HG02678 (cell line): ENCODE results near the gene OSBP2.
"Not testable (repeated sequence)": the region's sequence is repeated elsewhere in the genome, so short reads cannot be mapped to it uniquely, and the experiment has no call there.

Experiments used
- ATAC-seq: cut with Tn5 transposase; IDR thresholded peaks from one replicate; pipeline ENCODE4 v1.9.1; 2021; ENCODE audit warnings: mild to moderate bottlenecking, moderate library complexity; ENCODE audit not compliant: unreplicated experiment

The OSBP2 gene

GRCh38 chr22:30754521-30754920 is 59.8 kb downstream of the OSBP2 start:
- no peak for ATAC-seq

GRCh38 chr22:30754971-30755758 is 60.5 kb downstream of the OSBP2 start:
- ATAC-seq, result no peak

DNA sequence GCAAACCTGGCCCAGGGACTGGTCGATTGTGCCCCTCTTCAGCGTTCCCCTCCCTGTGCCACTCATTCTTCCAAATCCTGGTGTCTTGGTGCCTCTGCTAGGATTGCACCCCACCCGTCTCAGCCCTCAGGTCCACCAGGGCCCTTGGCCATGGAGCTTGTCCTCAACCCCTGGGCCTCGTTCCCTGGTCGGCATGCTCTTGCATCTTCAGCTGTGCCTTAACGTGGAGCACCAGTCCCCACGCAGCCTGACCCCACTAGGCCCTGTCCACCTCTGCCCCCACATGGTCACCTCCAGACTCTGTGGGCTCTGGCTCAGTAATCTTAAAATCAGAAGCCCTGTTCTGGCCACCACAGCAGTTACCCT is 61.1 kb downstream of the OSBP2 start:
- no peak for ATAC-seq

GRCh38 chr22:30763815-30764673 is 69.4 kb downstream of the OSBP2 start:
- no peak for ATAC-seq

DNA sequence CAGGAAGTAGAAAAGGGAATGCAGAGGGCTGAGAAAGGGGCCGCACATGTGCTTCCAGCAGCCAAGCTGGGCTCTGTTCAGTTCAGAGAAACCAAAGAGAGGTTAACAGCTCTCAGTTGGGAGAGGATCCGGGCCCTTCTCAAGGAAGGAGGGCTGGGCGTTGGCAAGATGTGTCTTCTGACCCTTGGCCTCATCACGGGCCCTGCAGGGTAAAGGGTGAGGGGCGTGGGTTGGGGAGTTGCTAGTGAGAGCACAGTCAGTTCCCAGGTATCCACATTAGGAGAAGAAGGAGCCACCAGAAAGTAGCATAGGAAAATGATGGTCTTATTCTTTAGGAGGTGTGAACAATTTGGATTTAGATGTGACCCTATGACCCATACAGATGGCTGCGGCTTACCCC is 73.0 kb downstream of the OSBP2 start:
- no peak for ATAC-seq

DNA sequence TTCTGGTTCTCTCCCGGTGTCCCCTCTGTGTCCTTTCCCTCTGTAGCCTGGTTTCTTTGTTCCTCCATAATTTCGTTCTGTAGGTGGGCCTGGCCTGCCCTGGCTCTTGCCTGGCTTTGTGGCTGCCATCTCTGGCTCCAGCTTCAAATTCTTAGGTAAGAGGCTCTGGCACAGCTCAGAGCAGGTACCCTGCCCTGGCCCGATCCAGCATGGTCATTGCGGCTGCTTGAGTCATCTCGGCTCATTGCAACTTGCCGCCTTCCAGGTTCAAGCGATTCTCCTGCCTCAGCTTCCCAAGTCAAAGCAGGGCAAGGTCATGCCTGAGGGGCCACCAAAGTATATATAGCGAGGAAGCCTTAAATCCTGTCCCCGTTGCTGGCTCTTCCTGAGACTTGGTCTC is 76.0 kb downstream of the OSBP2 start:
- no peak for ATAC-seq

DNA sequence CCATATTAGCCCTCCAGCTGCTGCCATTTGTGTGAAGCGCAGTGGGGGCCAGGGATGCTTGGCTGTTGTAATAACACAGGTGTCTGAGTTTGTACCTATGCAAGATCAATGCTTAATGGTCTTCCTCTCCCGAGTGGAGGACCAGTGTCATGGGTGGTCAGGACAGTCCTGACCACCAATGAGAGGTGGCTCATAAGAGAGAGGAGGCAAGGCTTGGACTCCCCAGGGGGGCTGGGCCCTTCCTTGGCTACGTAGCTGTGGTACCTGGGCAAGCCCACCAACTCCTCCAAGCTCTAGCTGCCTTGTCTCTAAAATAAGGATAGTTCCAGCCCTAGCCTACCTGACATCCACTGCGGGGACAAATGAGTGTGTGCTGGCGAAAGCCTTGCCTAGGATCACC is 79.2 kb downstream of the OSBP2 start:
- ATAC-seq, result no peak

- no peak for ATAC-seq
These were observed 79.9 kb downstream of the OSBP2 start for GRCh38 chr22:30774566-30774965.

DNA sequence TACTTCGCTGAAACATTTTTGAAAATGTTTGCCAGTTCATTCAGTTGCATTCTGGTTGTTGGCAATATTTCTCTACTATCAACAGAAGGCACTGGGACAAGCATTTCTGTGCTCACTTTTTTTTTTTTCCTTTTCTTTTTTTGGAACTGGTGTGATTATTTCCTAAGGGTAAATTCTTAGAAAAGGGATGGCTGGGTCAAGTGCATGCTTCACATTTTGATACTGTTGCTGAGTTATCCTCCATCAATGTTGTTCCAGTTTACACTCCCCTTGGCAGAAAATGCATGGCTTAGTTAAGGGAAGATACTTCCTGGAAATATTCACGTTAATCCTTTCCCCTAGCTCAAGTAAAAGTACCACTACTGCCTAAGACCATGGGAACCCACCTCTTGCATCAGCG is 81.8 kb downstream of the OSBP2 start:
- ATAC-seq, result no peak

GRCh38 chr22:30777146-30777545 is 82.5 kb downstream of the OSBP2 start:
- not testable (repeated sequence) for ATAC-seq

DNA sequence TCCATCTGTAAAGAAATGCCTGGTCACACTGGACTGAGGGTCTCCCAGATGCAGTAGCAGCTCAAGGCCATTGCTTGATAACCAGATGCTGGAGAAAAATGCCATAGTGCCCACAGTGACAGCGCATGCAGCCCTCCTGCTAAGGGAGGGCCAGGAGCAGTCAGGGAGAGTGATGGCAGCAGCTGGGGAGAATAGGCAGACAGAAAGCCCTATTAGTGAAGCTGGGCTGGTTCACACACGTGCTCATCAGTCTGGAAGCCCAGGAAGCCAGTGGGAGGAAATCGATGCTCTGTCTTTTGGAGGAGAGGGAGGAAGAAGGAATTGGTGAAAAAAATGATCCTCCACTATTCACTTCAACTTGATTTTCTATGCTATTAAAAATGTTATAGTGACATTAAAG is 82.9 kb downstream of the OSBP2 start:
- ATAC-seq, result no peak

GRCh38 chr22:30778261-30778660 is 83.6 kb downstream of the OSBP2 start:
- ATAC-seq, result no peak

- ATAC-seq, result no peak
These were observed 85.4 kb downstream of the OSBP2 start for GRCh38 chr22:30780026-30780425.

DNA sequence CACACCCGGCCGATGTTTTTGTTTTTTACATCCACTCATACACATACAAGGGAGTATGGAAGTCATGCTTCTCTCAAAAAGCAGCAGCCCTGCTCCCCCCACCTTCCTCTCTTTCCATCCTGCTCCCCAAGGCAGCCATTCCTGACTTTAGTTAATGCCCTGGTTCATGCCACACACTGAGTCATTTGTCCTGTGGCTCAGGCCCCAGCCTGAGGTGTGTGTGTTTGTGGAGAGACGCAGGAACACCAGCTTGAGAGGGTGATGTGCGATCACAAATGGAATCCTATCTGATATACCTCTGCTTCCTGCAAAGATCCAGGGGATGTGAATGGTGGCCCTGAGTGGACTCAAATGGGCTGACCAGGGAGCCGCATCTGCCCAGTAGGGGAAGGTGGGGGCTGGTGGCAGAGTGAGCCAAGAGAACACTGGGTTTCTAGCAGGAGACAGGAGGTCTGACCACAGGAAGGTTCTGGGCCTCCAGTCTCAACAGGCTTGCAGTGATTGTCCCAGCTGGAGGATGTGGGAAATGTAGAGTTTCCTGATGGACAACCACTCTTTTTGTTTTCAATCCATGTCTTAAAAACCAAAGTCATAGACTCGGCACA is 86.7 kb downstream of the OSBP2 start:
- ATAC-seq, result no peak

GRCh38 chr22:30782613-30783012 is 87.9 kb downstream of the OSBP2 start:
- ATAC-seq, result no peak

DNA sequence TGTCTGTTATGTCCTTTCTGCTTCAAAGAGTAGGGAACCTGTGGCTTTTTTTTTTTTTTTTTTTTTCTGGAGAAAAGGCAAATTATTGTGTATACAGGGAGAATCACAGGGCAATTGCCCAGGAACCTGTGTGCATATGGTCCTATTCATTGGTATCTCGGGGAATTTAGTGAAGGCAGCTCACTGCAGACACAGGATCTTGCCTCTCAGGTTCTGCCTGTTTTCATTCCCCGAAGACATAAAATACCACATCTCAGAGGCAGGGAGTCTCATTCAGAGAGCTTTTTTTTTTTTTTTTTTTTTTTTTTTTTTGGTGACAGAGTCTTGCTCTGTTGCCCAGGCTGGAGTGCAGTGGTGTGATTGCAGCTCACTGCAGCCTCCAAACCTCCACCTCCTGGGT is 88.3 kb downstream of the OSBP2 start:
- ATAC-seq, result no peak

- no peak for ATAC-seq
These were observed 90.9 kb downstream of the OSBP2 start for GRCh38 chr22:30785527-30785926.

GRCh38 chr22:30790366-30790765 is 95.7 kb downstream of the OSBP2 start:
- no peak for ATAC-seq

- no peak for ATAC-seq
These were observed 97.8 kb downstream of the OSBP2 start for GRCh38 chr22:30792456-30792855.

- ATAC-seq, result no peak
These were observed 100.4 kb downstream of the OSBP2 start for GRCh38 chr22:30795118-30795517.

GRCh38 chr22:30801695-30802094 is 107.0 kb downstream of the OSBP2 start:
- no peak for ATAC-seq
